NCI-H128 (cell line): ENCODE data around the gene ASIC2.

ENCODE experiments used
- DNase-seq: peaks from one replicate; lab custom pipeline; 2025; ENCODE audit not compliant: unreplicated experiment; lab: John Stamatoyannopoulos, UW

The ASIC2 gene

GRCh38 chr17:33079201-33079600, 213.9 kb downstream of the ASIC2 start:
- DNase-seq: no peak

DNA sequence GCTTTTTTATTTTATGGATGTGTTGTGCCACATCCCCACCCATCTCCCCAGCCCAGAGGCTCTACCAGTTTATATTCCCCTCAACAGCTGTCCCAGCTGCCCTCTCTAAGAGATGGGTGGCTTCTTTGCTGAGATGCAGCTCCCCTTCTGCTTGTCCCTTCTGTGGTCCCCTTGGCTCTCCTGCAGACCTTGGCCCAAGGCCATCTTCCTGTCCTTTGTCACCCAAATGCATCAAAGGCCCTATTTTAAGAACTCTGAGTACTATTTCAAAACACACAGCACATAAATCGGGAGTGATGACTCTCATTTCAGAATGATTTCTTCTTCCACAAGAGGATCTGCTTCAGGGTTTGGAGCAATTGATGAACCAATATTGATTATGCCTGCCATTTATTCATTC, 216.1 kb downstream of the ASIC2 start:
- no peak for DNase-seq

- no peak for DNase-seq
Measured at GRCh38 chr17:33073416-33073815, 219.7 kb downstream of the ASIC2 start.

- DNase-seq: no peak
Measured at GRCh38 chr17:33072421-33073161, 220.5 kb downstream of the ASIC2 start.

DNA sequence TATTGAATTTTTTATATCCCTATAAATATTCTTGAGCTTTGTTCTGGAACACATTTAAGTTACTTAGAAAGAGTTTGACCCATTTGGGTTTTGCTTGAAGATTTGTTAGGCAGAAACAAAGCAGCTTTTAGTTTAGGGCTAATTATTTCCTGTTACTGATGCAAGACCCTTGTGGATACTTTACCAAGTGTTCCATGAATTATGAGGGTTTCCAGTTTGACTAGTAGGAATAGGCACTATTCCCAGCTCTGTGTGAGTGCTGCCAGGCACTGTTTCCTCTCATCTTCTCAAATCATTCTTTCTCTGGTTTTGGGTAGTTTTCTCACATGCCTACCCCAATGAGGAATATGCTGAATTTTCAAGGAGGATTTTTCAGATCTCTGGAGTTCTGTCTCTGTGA, 221.4 kb downstream of the ASIC2 start:
- no peak for DNase-seq

GRCh38 chr17:33057564-33057963, 235.5 kb downstream of the ASIC2 start:
- DNase-seq: no peak

- DNase-seq: no peak
Measured at GRCh38 chr17:33056399-33057146, 236.5 kb downstream of the ASIC2 start.

DNA sequence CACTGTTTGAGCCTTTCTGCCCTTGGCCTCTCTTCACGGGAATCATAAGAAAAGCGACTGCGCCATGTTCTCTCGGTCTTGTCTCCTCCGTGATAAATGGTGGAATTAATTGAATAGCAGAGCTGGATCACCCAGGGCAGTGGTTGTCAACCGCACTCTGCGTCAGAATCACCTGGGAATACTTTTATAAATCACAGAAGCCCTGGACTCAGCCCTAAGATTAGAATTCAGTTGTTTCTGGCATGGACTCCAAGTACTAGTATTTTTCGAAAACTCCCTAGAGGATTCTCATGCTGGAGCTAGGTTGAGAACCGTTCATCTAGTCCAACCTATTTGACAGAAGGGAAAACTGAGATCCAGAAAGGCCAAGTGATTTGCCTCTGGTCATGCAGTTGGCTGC, 237.3 kb downstream of the ASIC2 start:
- no peak for DNase-seq

DNA sequence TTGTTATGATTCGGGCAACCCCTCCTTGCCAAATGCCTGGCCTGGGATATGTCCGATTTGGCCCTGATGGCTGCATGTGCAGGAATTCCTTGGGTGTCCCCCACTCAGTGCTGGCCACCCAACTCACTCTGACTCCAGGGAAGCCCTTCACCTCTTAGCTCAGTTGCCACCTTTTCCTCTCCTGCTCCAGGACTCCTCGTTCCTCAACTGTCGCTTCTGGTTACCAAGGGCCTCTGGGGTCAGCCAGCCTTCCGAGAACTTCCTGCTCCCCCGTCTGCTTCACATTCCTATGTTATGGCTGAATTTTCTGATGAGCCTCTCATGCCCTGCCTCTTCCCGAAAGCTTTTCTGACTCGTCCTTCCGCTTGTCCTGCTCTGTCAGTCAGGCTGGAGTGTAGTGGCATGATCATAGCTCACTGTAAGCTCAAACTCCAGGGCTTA, 237.9 kb downstream of the ASIC2 start:
- DNase-seq: no peak

DNA sequence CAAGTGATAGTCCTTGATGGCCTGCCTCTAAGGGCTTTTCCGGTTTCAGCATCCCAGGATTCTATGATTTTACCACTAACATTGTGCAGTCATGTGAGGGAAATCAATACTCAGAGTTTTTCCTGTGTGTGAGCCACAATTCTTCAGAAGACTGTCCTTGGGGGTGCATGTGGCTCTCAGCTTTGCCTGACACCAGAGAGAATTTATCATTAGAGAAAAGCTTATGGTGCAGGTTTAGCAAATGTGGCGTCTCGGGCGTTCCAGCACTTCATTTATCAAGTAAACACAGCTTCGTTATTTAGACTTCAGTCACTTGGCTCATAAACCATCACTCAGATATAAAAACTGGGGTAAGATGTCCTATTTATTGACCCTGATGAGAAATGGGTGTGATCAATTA, 238.7 kb downstream of the ASIC2 start:
- no peak for DNase-seq

GRCh38 chr17:33053676-33054075, 239.4 kb downstream of the ASIC2 start:
- DNase-seq: no peak

DNA sequence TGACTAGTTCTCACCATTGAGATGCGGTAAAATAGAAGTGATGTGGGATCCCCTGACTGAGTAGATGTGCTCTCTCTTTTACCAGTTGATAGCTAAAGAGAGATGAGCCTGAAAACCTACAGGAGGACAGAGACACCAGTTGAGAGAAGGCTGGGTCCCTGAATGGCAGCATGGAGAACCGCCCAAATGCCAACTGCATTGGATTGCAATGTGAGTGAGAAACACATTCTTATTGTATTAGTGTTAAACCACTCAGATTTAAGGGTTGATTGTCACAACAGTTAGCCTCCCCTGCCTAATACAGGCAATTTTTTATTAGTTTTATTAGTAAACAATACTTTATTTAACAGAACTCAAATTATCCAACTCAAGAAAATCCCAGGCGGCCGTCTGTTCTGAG, 240.2 kb downstream of the ASIC2 start:
- no peak for DNase-seq

- no peak for DNase-seq
Measured at GRCh38 chr17:33050611-33051140, 242.4 kb downstream of the ASIC2 start.

- DNase-seq: no peak
Measured at GRCh38 chr17:33049781-33050414, 243.2 kb downstream of the ASIC2 start.

- no peak for DNase-seq
Measured at GRCh38 chr17:33046361-33047255, 246.5 kb downstream of the ASIC2 start.

DNA sequence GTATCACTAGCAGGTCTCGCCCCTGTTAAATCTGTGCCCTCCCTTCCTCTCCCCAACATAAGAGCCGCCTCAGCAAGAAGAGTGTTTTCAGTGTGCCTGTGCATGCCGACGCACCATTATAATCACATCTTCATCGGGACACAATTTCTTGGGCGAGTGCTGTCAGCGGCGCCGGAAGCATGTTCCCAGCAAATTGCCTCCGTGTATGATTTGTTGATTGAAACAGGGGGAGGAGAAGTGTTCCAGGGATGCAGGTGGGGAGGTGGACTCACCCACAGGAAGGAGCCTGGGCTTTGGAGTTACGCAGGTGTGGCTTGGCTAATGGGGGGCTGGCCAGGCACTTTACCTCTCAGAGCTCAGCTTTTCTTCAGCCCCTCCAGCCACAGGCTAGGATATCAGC, 247.9 kb downstream of the ASIC2 start:
- DNase-seq: no peak

GRCh38 chr17:33044771-33045170, 248.3 kb downstream of the ASIC2 start:
- DNase-seq: no peak

- no peak for DNase-seq
Measured at GRCh38 chr17:33040461-33040860, 252.6 kb downstream of the ASIC2 start.

- DNase-seq: no peak
Measured at GRCh38 chr17:33039874-33040273, 253.2 kb downstream of the ASIC2 start.

DNA sequence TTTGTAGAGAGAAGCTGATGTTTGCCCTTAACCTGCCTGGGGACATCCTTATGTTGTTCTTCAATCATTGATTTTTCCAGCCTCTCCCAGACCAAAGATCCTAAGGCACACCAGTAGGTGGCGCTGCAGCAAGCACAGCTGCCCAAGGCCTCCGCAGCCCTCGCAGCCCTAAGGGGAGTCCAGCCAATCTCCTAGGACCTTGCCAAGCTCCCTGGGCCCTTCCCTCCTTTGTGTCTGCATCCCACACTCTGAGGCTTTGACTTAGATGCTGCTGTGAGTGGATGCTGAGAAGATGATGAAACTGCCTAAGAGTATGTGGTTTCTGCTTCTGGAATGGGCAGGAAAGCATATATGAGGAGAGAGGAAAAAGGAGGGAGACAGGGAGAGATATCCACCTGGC, 254.4 kb downstream of the ASIC2 start:
- DNase-seq: no peak

DNA sequence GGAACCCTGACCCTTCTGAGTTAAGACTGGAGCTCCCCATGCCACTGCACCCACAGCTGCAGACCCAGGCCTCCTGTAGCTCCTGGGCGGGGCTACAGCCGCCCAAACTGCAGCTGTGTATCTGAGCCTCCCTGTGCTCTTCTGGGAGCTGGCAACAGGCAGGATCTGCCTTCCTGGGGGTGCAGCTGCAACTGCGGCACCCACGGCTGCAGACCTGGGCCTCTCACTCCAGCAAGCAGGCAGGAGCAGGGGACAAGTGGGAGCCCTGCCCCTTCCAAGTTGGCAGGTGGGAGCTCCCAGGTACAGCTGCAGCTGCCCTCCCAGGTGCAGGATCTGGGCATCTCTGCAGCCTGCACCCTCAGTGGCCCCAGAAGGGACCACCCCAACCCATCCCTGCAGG, 259.9 kb downstream of the ASIC2 start:
- DNase-seq: no peak
